ENCODE data around the gene CNDP2. TPM values are rescaled to one million over a fixed set of nuclear protein-coding genes. Genes with fewer than 3 reads are reported as not detected.

CNDP2 gene
- total and polyA plus RNA-seq, 2 experiments from 2014 or later = 40.5 to 72.2 TPM

DNA sequence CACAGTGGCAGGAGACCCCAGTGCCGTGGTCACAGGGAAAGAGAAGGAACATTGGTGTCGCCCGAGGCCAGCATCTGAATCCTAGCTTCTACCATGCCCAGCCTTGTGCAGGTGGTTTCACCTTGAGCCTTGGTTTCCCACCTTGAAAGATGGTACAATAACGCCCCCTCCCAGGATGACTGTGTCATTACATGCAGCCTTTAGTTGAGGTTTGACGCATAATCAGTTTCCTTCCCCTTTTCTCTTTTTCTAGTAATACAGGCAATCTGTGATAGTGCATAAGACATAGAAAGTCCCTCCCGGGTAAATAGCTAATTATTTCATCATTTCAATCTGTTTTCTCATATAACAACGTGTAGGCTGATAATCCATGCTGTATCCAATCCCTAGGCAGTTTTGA is 71.7 kb downstream of the CNDP2 start:
- Histone ChIP-seq H3F3A (ENCODE audit: insufficient read depth) (no peaks in the 10 kb centered on the region), H4K20me1 (ENCODE audit: insufficient read depth) (no peaks in the 10 kb centered on the region), H3K27ac (no peak overlapping the region), H3K9ac (no peak overlapping the region), H3K4me3 (no peak overlapping the region), H3K9me3 (ENCODE audit: low read depth) (no peaks in the 10 kb centered on the region), H3K27me3 (replicated peaks; ENCODE audit: insufficient read depth) (peaks cover 5% of the 10 kb centered on the region; the same call in 1 of the 2 replicates), H3K9me2 (ENCODE audit: insufficient read depth) (no peaks in the 10 kb centered on the region), H3K4me1 (ENCODE audit: insufficient read depth) (no peaks in the 10 kb centered on the region), H3K36me3 (ENCODE audit: low read depth) (no peaks in the 10 kb centered on the region), H2AFZ (no peak overlapping the region), H3K79me2 (ENCODE audit: insufficient read depth) (no peaks in the 10 kb centered on the region), H3K4me2 (ENCODE audit: unreplicated experiment) (no peak overlapping the region)
- in situ Hi-C loops (cut with MboI) = loop anchor here (25.0 kb wide), 1 partner anchor 381 kb away; no protein-coding TSS in a partner anchor
- WGBS, 2 experiments (ENCODE audit: low coverage in 1 of 2, low lambda C conversion rate in 2 of 2, missing lambda C conversion rate in 2 of 2) = 40 to 43% methylated on average over 7 of the region's 7 CpGs
- no peak for DNase-seq
- TF ChIP-seq EZH2 (IDR thresholded peaks at IDR 0.05; ENCODE audit: insufficient read depth, poor library complexity, severe bottlenecking) (no peak), EZH2phosphoT487 (IDR thresholded peaks at IDR 0.05; ENCODE audit: insufficient read depth, low read depth) (no peak)

DNA sequence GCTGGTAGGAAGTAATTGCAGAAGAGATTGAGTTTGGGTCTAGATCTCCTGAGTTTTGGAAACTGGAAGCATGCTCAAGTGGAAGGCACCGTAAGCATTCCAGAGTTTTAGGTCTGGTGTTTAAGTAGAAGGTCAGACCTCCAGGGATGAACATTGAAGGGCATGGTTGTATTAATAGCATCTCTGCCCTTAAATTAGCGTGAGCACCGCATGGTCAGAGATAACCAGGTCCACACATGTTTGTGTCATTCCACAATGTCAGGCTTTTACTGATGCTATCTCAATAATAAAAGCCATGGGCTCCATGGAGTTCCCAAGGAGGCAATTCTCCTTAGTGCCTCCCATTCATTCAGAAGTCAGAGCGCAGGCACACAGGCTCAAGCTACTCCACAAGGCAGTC is 73.2 kb downstream of the CNDP2 start:
- in situ Hi-C loops (cut with MboI) = loop anchor here (25.0 kb wide), 1 partner anchor 382 kb away; no protein-coding TSS in a partner anchor
- H3K36me3 ChIP-seq (ENCODE audit: low read depth) = no peaks in the 10 kb centered on the region
- no peak overlapping the region for H2AFZ ChIP-seq
- no peaks in the 10 kb centered on the region for H3K9me2 ChIP-seq (ENCODE audit: insufficient read depth)
- no peak overlapping the region for H3K9ac ChIP-seq
- H3K79me2 ChIP-seq (ENCODE audit: insufficient read depth) = no peaks in the 10 kb centered on the region
- no peak overlapping the region for H3K4me2 ChIP-seq (ENCODE audit: unreplicated experiment)
- 52 to 57% methylated on average over 4 of the region's 4 CpGs for WGBS, 2 experiments (ENCODE audit: low coverage in 1 of 2, low lambda C conversion rate in 2 of 2, missing lambda C conversion rate in 2 of 2)
- no peaks in the 10 kb centered on the region; the same call in 1 of the 2 replicates for H3K27me3 ChIP-seq (replicated peaks; ENCODE audit: insufficient read depth)
- no peak overlapping the region for H3K4me3 ChIP-seq
- H4K20me1 ChIP-seq (ENCODE audit: insufficient read depth) = no peaks in the 10 kb centered on the region
- no peak for DNase-seq
- no peaks in the 10 kb centered on the region for H3F3A ChIP-seq (ENCODE audit: insufficient read depth)
- no peak for TF ChIP-seq EZH2 (IDR thresholded peaks at IDR 0.05; ENCODE audit: insufficient read depth, poor library complexity, severe bottlenecking)
- no peak for TF ChIP-seq EZH2phosphoT487 (IDR thresholded peaks at IDR 0.05; ENCODE audit: insufficient read depth, low read depth)
- no peak overlapping the region for H3K27ac ChIP-seq
- no peaks in the 10 kb centered on the region for H3K4me1 ChIP-seq (ENCODE audit: insufficient read depth)
- no peaks in the 10 kb centered on the region for H3K9me3 ChIP-seq (ENCODE audit: low read depth)

DNA sequence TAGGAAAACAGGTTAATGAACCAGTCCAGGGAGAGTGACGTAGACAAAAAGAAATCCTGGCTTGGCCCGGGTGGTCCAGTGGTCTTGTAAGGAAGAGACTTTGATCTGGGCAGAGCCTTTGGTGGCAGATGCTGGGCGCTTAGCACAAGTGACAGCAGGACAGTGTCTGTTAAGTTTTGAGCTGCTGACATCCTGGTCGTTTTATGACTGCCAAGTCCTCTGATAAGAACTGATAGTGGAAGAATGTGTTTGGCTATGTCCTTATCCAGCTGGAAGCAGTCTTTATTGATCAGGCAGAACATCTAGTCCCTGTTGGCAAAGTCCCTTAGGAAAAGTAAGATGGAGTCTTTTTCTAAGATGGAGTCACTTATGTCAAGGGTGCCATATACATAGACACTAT is 74.1 kb downstream of the CNDP2 start:
- H3K9me3 ChIP-seq (ENCODE audit: low read depth) = no peaks in the 10 kb centered on the region
- H3F3A ChIP-seq (ENCODE audit: insufficient read depth) = no peaks in the 10 kb centered on the region
- WGBS, 2 experiments (ENCODE audit: low coverage in 1 of 2, low lambda C conversion rate in 2 of 2, missing lambda C conversion rate in 2 of 2) = 38 to 52% methylated on average over 4 of the region's 4 CpGs
- 0 out of 2 replicates have a peak, but pooled peaks cover 2% of the 10 kb centered on the region for H3K27me3 ChIP-seq (replicated peaks; ENCODE audit: insufficient read depth)
- no peak overlapping the region for H2AFZ ChIP-seq
- H4K20me1 ChIP-seq (ENCODE audit: insufficient read depth) = no peaks in the 10 kb centered on the region
- H3K9ac ChIP-seq = no peak overlapping the region
- H3K4me3 ChIP-seq = no peak overlapping the region
- no peak for DNase-seq
- no peak overlapping the region for H3K27ac ChIP-seq
- no peak overlapping the region for H3K4me2 ChIP-seq (ENCODE audit: unreplicated experiment)
- H3K9me2 ChIP-seq (ENCODE audit: insufficient read depth) = no peaks in the 10 kb centered on the region
- no peaks in the 10 kb centered on the region for H3K4me1 ChIP-seq (ENCODE audit: insufficient read depth)
- H3K36me3 ChIP-seq (ENCODE audit: low read depth) = no peaks in the 10 kb centered on the region
- TF ChIP-seq EZH2 (IDR thresholded peaks at IDR 0.05; ENCODE audit: insufficient read depth, poor library complexity, severe bottlenecking) (no peak), EZH2phosphoT487 (IDR thresholded peaks at IDR 0.05; ENCODE audit: insufficient read depth, low read depth) (no peak)
- H3K79me2 ChIP-seq (ENCODE audit: insufficient read depth) = no peaks in the 10 kb centered on the region
- in situ Hi-C loops (cut with MboI) = loop anchor here (25.0 kb wide), 1 partner anchor 383 kb away; no protein-coding TSS in a partner anchor

DNA sequence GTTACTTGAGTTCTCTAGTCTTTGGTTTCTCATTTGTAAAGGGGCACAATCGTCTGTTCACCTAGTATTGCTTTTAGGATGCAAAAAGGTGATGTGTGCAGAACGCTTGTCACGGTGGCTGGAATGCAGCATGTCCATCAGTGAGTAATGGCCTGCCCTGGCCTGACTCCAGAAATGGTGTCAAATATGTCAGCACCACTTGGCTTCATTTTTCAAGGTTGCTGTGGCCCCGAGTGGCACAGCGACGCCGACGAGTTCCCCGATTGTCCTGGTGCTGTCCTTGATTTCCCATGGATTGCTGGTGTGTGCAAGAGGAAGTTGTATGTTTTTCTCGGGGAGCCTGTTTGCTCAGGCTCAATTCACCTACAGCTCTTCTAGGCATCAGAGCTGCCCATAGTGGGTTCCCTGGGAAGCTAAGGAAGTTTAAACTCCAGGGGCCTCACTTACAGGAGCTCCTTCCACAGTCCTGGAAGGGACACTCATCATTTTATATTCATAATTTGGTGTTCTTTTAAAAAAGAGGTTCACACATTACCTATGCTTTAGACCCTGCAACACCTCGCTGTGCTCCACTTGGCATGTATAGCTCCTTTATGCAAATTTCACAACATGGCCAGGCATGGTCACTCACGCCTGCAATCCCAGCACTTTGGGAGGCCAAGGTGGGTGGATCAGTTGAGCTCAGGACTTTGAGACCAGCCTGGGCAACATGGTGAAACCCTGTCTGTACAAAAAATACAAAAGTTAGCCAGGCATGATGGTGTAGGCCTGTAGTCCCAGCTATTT is 75.9 kb downstream of the CNDP2 start:
- Histone ChIP-seq H3F3A (ENCODE audit: insufficient read depth) (no peaks in the 10 kb centered on the region), H3K4me3 (no peak overlapping the region), H3K27ac (no peak overlapping the region), H3K4me2 (ENCODE audit: unreplicated experiment) (no peak overlapping the region), H4K20me1 (ENCODE audit: insufficient read depth) (no peaks in the 10 kb centered on the region), H3K9ac (no peak overlapping the region), H3K36me3 (ENCODE audit: low read depth) (no peaks in the 10 kb centered on the region), H2AFZ (no peak overlapping the region), H3K9me2 (ENCODE audit: insufficient read depth) (no peaks in the 10 kb centered on the region), H3K4me1 (ENCODE audit: insufficient read depth) (no peaks in the 10 kb centered on the region), H3K27me3 (replicated peaks; ENCODE audit: insufficient read depth) (0 out of 2 replicates have a peak, but pooled peaks cover 5% of the 10 kb centered on the region), H3K79me2 (ENCODE audit: insufficient read depth) (no peaks in the 10 kb centered on the region), H3K9me3 (ENCODE audit: low read depth) (no peaks in the 10 kb centered on the region)
- in situ Hi-C loops (cut with MboI) = loop anchor here (25.0 kb wide), 1 partner anchor 385 kb away; no protein-coding TSS in a partner anchor
- TF ChIP-seq EZH2phosphoT487 (IDR thresholded peaks at IDR 0.05; ENCODE audit: insufficient read depth, low read depth) (no peak), EZH2 (IDR thresholded peaks at IDR 0.05; ENCODE audit: insufficient read depth, poor library complexity, severe bottlenecking) (no peak)
- 73 to 74% methylated on average over 12 of the region's 12 CpGs for WGBS, 2 experiments (ENCODE audit: low coverage in 1 of 2, low lambda C conversion rate in 2 of 2, missing lambda C conversion rate in 2 of 2)
- DNase-seq = no peak
